Measurements from ENCODE around the gene NRG3. TPM values are rescaled to one million over a fixed set of nuclear protein-coding genes. Genes with fewer than 3 reads are reported as not detected.
A peak's percentile ranks its signal among the peaks of the same experiment; 100 is the strongest.

The NRG3 gene
- total and polyA plus RNA-seq, 5 donors, result 0.23 to 3.4 (median 1.4) TPM

- Histone ChIP-seq H3K9me3 (ENCODE audit: control insufficient read depth, low read length) (no peaks in the 10 kb centered on the region), H3K27me3 (ENCODE audit: control insufficient read depth, insufficient read depth) (no peaks in the 10 kb centered on the region), H3K27ac (ENCODE audit: low read length) (no peak overlapping the region), H3K4me1 (ENCODE audit: control insufficient read depth, insufficient read depth, low read length) (no peaks in the 10 kb centered on the region), H3K4me3 (ENCODE audit: low read length) (no peak overlapping the region)
- 90% methylated on average over 2 of the region's 2 CpGs for WGBS
- intact Hi-C loops (cut with DNase I), result no loop called here
- no peak for DNase-seq
- ATAC-seq, result no peak
Measured at GRCh38 chr10:82212753-82213152, 337.8 kb downstream of the NRG3 start.

- Histone ChIP-seq H3K9me3 (ENCODE audit: control insufficient read depth, low read length) (no peaks in the 10 kb centered on the region), H3K4me3 (ENCODE audit: low read length) (no peak overlapping the region), H3K4me1 (ENCODE audit: control insufficient read depth, insufficient read depth, low read length) (no peaks in the 10 kb centered on the region), H3K27ac (ENCODE audit: low read length) (no peak overlapping the region), H3K27me3 (ENCODE audit: control insufficient read depth, insufficient read depth) (no peaks in the 10 kb centered on the region)
- 72% methylated on average over 5 of the region's 5 CpGs for WGBS
- intact Hi-C loops (cut with DNase I), result no loop called here
- ATAC-seq, result peak in 1 of 2 donors; percentile 39
- no peak for DNase-seq
Measured at GRCh38 chr10:82213784-82214183, 338.8 kb downstream of the NRG3 start.

- DNase-seq, result no peak
- no peak for ATAC-seq
- no peak overlapping the region for H3K4me3 ChIP-seq (ENCODE audit: low read length)
- H3K27me3 ChIP-seq (ENCODE audit: control insufficient read depth, insufficient read depth), result no peaks in the 10 kb centered on the region
- H3K27ac ChIP-seq (ENCODE audit: low read length), result no peak overlapping the region
- H3K9me3 ChIP-seq (ENCODE audit: control insufficient read depth, low read length), result no peaks in the 10 kb centered on the region
- intact Hi-C loops (cut with DNase I), result no loop called here
- no peaks in the 10 kb centered on the region for H3K4me1 ChIP-seq (ENCODE audit: control insufficient read depth, insufficient read depth, low read length)
Measured at GRCh38 chr10:82221056-82221455, 346.1 kb downstream of the NRG3 start.

GRCh38 chr10:82221601-82222149 is 346.7 kb downstream of the NRG3 start:
- no peak overlapping the region for H3K27ac ChIP-seq (ENCODE audit: low read length)
- intact Hi-C loops (cut with DNase I), result no loop called here
- ATAC-seq, result peak in 1 of 2 donors; percentile 42
- H3K4me3 ChIP-seq (ENCODE audit: low read length), result no peak overlapping the region
- no peaks in the 10 kb centered on the region for H3K4me1 ChIP-seq (ENCODE audit: control insufficient read depth, insufficient read depth, low read length)
- DNase-seq, result no peak
- no peaks in the 10 kb centered on the region for H3K27me3 ChIP-seq (ENCODE audit: control insufficient read depth, insufficient read depth)
- H3K9me3 ChIP-seq (ENCODE audit: control insufficient read depth, low read length), result no peaks in the 10 kb centered on the region
- WGBS, result 43% methylated on average over 2 of the region's 2 CpGs

GRCh38 chr10:82228701-82229100 is 353.7 kb downstream of the NRG3 start:
- DNase-seq, result no peak
- ATAC-seq, result no peak
- Histone ChIP-seq H3K4me1 (ENCODE audit: control insufficient read depth, insufficient read depth, low read length) (no peaks in the 10 kb centered on the region), H3K27ac (ENCODE audit: low read length) (no peak overlapping the region), H3K9me3 (ENCODE audit: control insufficient read depth, low read length) (no peaks in the 10 kb centered on the region), H3K27me3 (ENCODE audit: control insufficient read depth, insufficient read depth) (no peaks in the 10 kb centered on the region), H3K4me3 (ENCODE audit: low read length) (no peak overlapping the region)
- intact Hi-C loops (cut with DNase I), result no loop called here
- 84% methylated on average over 4 of the region's 4 CpGs for WGBS

- 60% methylated on average over 4 of the region's 4 CpGs for WGBS
- no peak overlapping the region for H3K4me3 ChIP-seq (ENCODE audit: low read length)
Measured at GRCh38 chr10:82234173-82234572, 359.2 kb downstream of the NRG3 start.

GRCh38 chr10:82236084-82236731 is 361.2 kb downstream of the NRG3 start:
- Histone ChIP-seq H3K27ac (ENCODE audit: low read length) (no peak overlapping the region), H3K4me1 (ENCODE audit: control insufficient read depth, insufficient read depth, low read length) (no peaks in the 10 kb centered on the region), H3K9me3 (ENCODE audit: control insufficient read depth, low read length) (no peaks in the 10 kb centered on the region), H3K27me3 (ENCODE audit: control insufficient read depth, insufficient read depth) (no peaks in the 10 kb centered on the region), H3K4me3 (ENCODE audit: low read length) (no peak overlapping the region)
- no peak for DNase-seq
- intact Hi-C loops (cut with DNase I), result no loop called here
- WGBS, result 65% methylated on average over 4 of the region's 4 CpGs
- no peak for ATAC-seq

More at GRCh38 chr10:82234173-82234572, 359.2 kb downstream of the NRG3 start:
- Histone ChIP-seq H3K9me3 (ENCODE audit: control insufficient read depth, low read length) (no peaks in the 10 kb centered on the region), H3K4me1 (ENCODE audit: control insufficient read depth, insufficient read depth, low read length) (no peaks in the 10 kb centered on the region), H3K27ac (ENCODE audit: low read length) (no peak overlapping the region), H3K27me3 (ENCODE audit: control insufficient read depth, insufficient read depth) (no peaks in the 10 kb centered on the region)
- DNase-seq (no peak), ATAC-seq (no peak)
- intact Hi-C loops (cut with DNase I), result no loop called here

- Histone ChIP-seq H3K4me3 (ENCODE audit: low read length) (no peak overlapping the region), H3K27me3 (ENCODE audit: control insufficient read depth, insufficient read depth) (no peaks in the 10 kb centered on the region), H3K27ac (ENCODE audit: low read length) (no peak overlapping the region), H3K9me3 (ENCODE audit: control insufficient read depth, low read length) (no peaks in the 10 kb centered on the region), H3K4me1 (ENCODE audit: control insufficient read depth, insufficient read depth, low read length) (no peaks in the 10 kb centered on the region)
- WGBS, result 70% methylated on average over 1 of the region's 1 CpG
- no peak for DNase-seq
- ATAC-seq, result no peak
- intact Hi-C loops (cut with DNase I), result no loop called here
Measured at GRCh38 chr10:82238291-82238690, 363.3 kb downstream of the NRG3 start.

- H3K4me3 ChIP-seq (ENCODE audit: low read length), result no peak overlapping the region
- no peak overlapping the region for H3K27ac ChIP-seq (ENCODE audit: low read length)
- no peaks in the 10 kb centered on the region for H3K4me1 ChIP-seq (ENCODE audit: control insufficient read depth, insufficient read depth, low read length)
- DNase-seq (no peak), ATAC-seq (no peak)
- no peaks in the 10 kb centered on the region for H3K27me3 ChIP-seq (ENCODE audit: control insufficient read depth, insufficient read depth)
- no peaks in the 10 kb centered on the region for H3K9me3 ChIP-seq (ENCODE audit: control insufficient read depth, low read length)
- intact Hi-C loops (cut with DNase I), result no loop called here
- 73% methylated on average over 3 of the region's 3 CpGs for WGBS
Measured at GRCh38 chr10:82240408-82240807, 365.4 kb downstream of the NRG3 start.

- Histone ChIP-seq H3K4me1 (ENCODE audit: control insufficient read depth, insufficient read depth, low read length) (no peaks in the 10 kb centered on the region), H3K9me3 (ENCODE audit: control insufficient read depth, low read length) (no peaks in the 10 kb centered on the region), H3K27me3 (ENCODE audit: control insufficient read depth, insufficient read depth) (no peaks in the 10 kb centered on the region), H3K27ac (ENCODE audit: low read length) (no peak overlapping the region), H3K4me3 (ENCODE audit: low read length) (no peak overlapping the region)
- no peak for ATAC-seq
- intact Hi-C loops (cut with DNase I), result no loop called here
- WGBS, result 74% methylated on average over 2 of the region's 2 CpGs
- no peak for DNase-seq
Measured at GRCh38 chr10:82242778-82243177, 367.8 kb downstream of the NRG3 start.

GRCh38 chr10:82245157-82245556 is 370.2 kb downstream of the NRG3 start:
- ATAC-seq, result no peak
- 79% methylated on average over 2 of the region's 2 CpGs for WGBS
- intact Hi-C loops (cut with DNase I), result no loop called here
- H3K27ac ChIP-seq (ENCODE audit: low read length), result no peak overlapping the region
- no peaks in the 10 kb centered on the region for H3K4me1 ChIP-seq (ENCODE audit: control insufficient read depth, insufficient read depth, low read length)
- no peaks in the 10 kb centered on the region for H3K27me3 ChIP-seq (ENCODE audit: control insufficient read depth, insufficient read depth)
- no peak overlapping the region for H3K4me3 ChIP-seq (ENCODE audit: low read length)
- DNase-seq, result no peak
- H3K9me3 ChIP-seq (ENCODE audit: control insufficient read depth, low read length), result no peaks in the 10 kb centered on the region
